ENCODE results near the gene NR3C2. TPM values are rescaled to one million over a fixed set of nuclear protein-coding genes. Genes with fewer than 3 reads are reported as not detected.

Gene NR3C2
- polyA plus RNA-seq, 1 experiment: 0.18 TPM

GRCh38 chr4:148289740-148290139 lies 152.5 kb downstream of the NR3C2 start:
- Histone ChIP-seq H3K27me3 (ENCODE audit: control insufficient read depth, insufficient read depth, low read length) (no peaks in the 10 kb centered on the region), H3K4me3 (ENCODE audit: low read depth, low read length) (no peak overlapping the region), H3K36me3 (ENCODE audit: control insufficient read depth, insufficient read depth, low read length) (no peaks in the 10 kb centered on the region)
- CTCF ChIA-PET: no interaction called here
- POLR2A ChIA-PET: no interaction called here
- TF ChIP-seq CTCF (IDR thresholded peaks at IDR 0.05; ENCODE audit: insufficient read depth, low read depth, low read length): no peak
- DNase-seq (ENCODE audit: low read depth): no peak

GRCh38 chr4:148288448-148288847 lies 153.8 kb downstream of the NR3C2 start:
- Histone ChIP-seq H3K36me3 (ENCODE audit: control insufficient read depth, insufficient read depth, low read length) (no peaks in the 10 kb centered on the region), H3K27me3 (ENCODE audit: control insufficient read depth, insufficient read depth, low read length) (no peaks in the 10 kb centered on the region), H3K4me3 (ENCODE audit: low read depth, low read length) (no peak overlapping the region)
- no peak for TF ChIP-seq CTCF (IDR thresholded peaks at IDR 0.05; ENCODE audit: insufficient read depth, low read depth, low read length)
- CTCF ChIA-PET: interaction anchor here (1.0 kb wide), 1 partner anchor 10 kb away, joined by 4 read pairs; no protein-coding TSS in a partner anchor
- DNase-seq (ENCODE audit: low read depth): no peak
- POLR2A ChIA-PET: no interaction called here

- no peak for TF ChIP-seq CTCF (IDR thresholded peaks at IDR 0.05; ENCODE audit: insufficient read depth, low read depth, low read length)
- no peak overlapping the region for H3K4me3 ChIP-seq (ENCODE audit: low read depth, low read length)
- H3K27me3 ChIP-seq (ENCODE audit: control insufficient read depth, insufficient read depth, low read length): no peaks in the 10 kb centered on the region
- no peaks in the 10 kb centered on the region for H3K36me3 ChIP-seq (ENCODE audit: control insufficient read depth, insufficient read depth, low read length)
- DNase-seq (ENCODE audit: low read depth): no peak
- ChIA-PET CTCF (no interaction called here), POLR2A (no interaction called here)
Observed at GRCh38 chr4:148287111-148287510, 155.1 kb downstream of the NR3C2 start.

GRCh38 chr4:148286012-148286411 lies 156.2 kb downstream of the NR3C2 start:
- ChIA-PET CTCF (interaction anchor here (0.6 kb wide), 1 partner anchor 293 kb away, joined by 3 read pairs; no protein-coding TSS in a partner anchor), POLR2A (no interaction called here)
- H3K36me3 ChIP-seq (ENCODE audit: control insufficient read depth, insufficient read depth, low read length): no peaks in the 10 kb centered on the region
- H3K4me3 ChIP-seq (ENCODE audit: low read depth, low read length): no peak overlapping the region
- no peak for TF ChIP-seq CTCF (IDR thresholded peaks at IDR 0.05; ENCODE audit: insufficient read depth, low read depth, low read length)
- DNase-seq (ENCODE audit: low read depth): no peak
- no peaks in the 10 kb centered on the region for H3K27me3 ChIP-seq (ENCODE audit: control insufficient read depth, insufficient read depth, low read length)

GRCh38 chr4:148283665-148284064 lies 158.5 kb downstream of the NR3C2 start:
- DNase-seq (ENCODE audit: low read depth): no peak
- Histone ChIP-seq H3K27me3 (ENCODE audit: control insufficient read depth, insufficient read depth, low read length) (no peaks in the 10 kb centered on the region), H3K36me3 (ENCODE audit: control insufficient read depth, insufficient read depth, low read length) (no peaks in the 10 kb centered on the region), H3K4me3 (ENCODE audit: low read depth, low read length) (no peak overlapping the region)
- ChIA-PET CTCF (no interaction called here), POLR2A (no interaction called here)
- no peak for TF ChIP-seq CTCF (IDR thresholded peaks at IDR 0.05; ENCODE audit: insufficient read depth, low read depth, low read length)
